ENCODE results near the gene ZNF467. TPM values are rescaled to one million over a fixed set of nuclear protein-coding genes. Genes with fewer than 3 reads are reported as not detected.

ZNF467 gene
- total and polyA plus RNA-seq, 11 donors = 2.6 to 9.5 (median 4.7) TPM

- 40 to 71% (median 59%) methylated on average over 4 of the region's 4 CpGs for WGBS, 4 donors
- DNase-seq = no peak
- no peak for ATAC-seq
- Histone ChIP-seq H3K4me3 (peak overlapping the region in 2 of 12 donors; percentile 79 to 86), H3K9me3 (peaks cover 0 to 3% (median 0%) of the 10 kb centered on the region in 12 donors), H3K36me3 (peaks cover 0 to 15% (median 11%) of the 10 kb centered on the region in 9 donors), H3K27ac (peak overlapping the region; percentile 72 to 94 (median 86)), H3K27me3 (no peaks in the 10 kb centered on the region), H3K4me1 (peaks cover 6 to 71% (median 39%) of the 10 kb centered on the region in 12 donors)
- intact Hi-C loops (cut with DNase I) = loop anchor here in 2 of 10 donors (10.0 kb wide), 2 partner anchors 92 to 118 kb away; partner anchors contain the start of gene ZNF862 (in 1 of the 2)
- TF ChIP-seq POLR2A (IDR thresholded peaks at IDR 0.05) (no peak), CTCF (IDR thresholded peaks at IDR 0.05) (no peak)
Measured at GRCh38 chr7:149716932-149717307, 56.5 kb downstream of the ZNF467 start.

GRCh38 chr7:149716007-149716931, 57.1 kb downstream of the ZNF467 start:
- H3K27ac ChIP-seq = peak overlapping the region; percentile 72 to 94 (median 86)
- TF ChIP-seq POLR2A (IDR thresholded peaks at IDR 0.05) (no peak), CTCF (IDR thresholded peaks at IDR 0.05) (no peak)
- H3K4me3 ChIP-seq = peak overlapping the region in 10 of 12 donors; percentile 50 to 94 (median 79)
- H3K4me1 ChIP-seq = peaks cover 6 to 67% (median 39%) of the 10 kb centered on the region in 12 donors
- ATAC-seq (peak; percentile 8 to 28 (median 18)), DNase-seq (no peak)
- H3K27me3 ChIP-seq = no peaks in the 10 kb centered on the region
- H3K9me3 ChIP-seq = peaks cover 0 to 9% (median 0%) of the 10 kb centered on the region in 12 donors
- intact Hi-C loops (cut with DNase I) = loop anchor here in 2 of 10 donors (10.0 kb wide), 2 partner anchors 91 to 119 kb away; partner anchors contain the start of gene ZNF862 (in 1 of the 2)
- WGBS, 4 donors = 39 to 56% (median 45%) methylated on average over 11 of the region's 11 CpGs
- H3K36me3 ChIP-seq = peaks cover 0 to 8% (median 5%) of the 10 kb centered on the region in 9 donors

- Histone ChIP-seq H3K9me3 (peaks cover 0 to 17% (median 8%) of the 10 kb centered on the region in 12 donors), H3K4me1 (peaks cover 4 to 61% (median 32%) of the 10 kb centered on the region in 12 donors), H3K27ac (peak overlapping the region; percentile 72 to 94 (median 86)), H3K4me3 (peak overlapping the region; percentile 50 to 94 (median 78)), H3K36me3 (peaks cover 0 to under 1% (median 0%) of the 10 kb centered on the region in 9 donors), H3K27me3 (no peaks in the 10 kb centered on the region)
- ATAC-seq (no peak), DNase-seq (no peak)
- 33 to 60% (median 45%) methylated on average over 4 to 8 of the region's 8 CpGs for WGBS, 4 donors
- intact Hi-C loops (cut with DNase I) = loop anchor here in 2 of 10 donors (10.0 kb wide), 2 partner anchors 91 to 119 kb away; partner anchors contain the start of gene ZNF862 (in 1 of the 2)
- TF ChIP-seq POLR2A (IDR thresholded peaks at IDR 0.05) (no peak), CTCF (IDR thresholded peaks at IDR 0.05) (no peak)
Measured at GRCh38 chr7:149715476-149715875, 57.9 kb downstream of the ZNF467 start.
